Endothelial cell of umbilical vein (primary cell): ENCODE results near the gene LRRC23. TPM values are rescaled to one million over a fixed set of nuclear protein-coding genes. Genes with fewer than 3 reads are reported as not detected.

Source experiments
- BruUV-seq: library from RNA; stranded (reverse); fragments of 400-500 nt; replicated peaks from 2 replicates; lab custom pipeline; 2021; lab: Mats Ljungman, UMichigan
- CTCF ChIA-PET: fragments of 300-600, 350-600 bp; sonication (Branson Sonifier 250); formaldehyde crosslinking; loops from one replicate; lab custom pipeline; 2021; ENCODE audit warnings: antibody characterized with exemption, inconsistent platforms; lab: Charles Lee
- POLR2A ChIA-PET: fragments of 300-600, 350-600 bp; sonication (Branson Sonifier 250); formaldehyde crosslinking; loops from one replicate; lab custom pipeline; 2021; ENCODE audit warnings: antibody characterized with exemption, inconsistent platforms; lab: Charles Lee
- DNase-seq: peaks from one replicate; pipeline ENCODE4 v3.0.0-alpha.2; 2011; ENCODE audit warnings: low read depth, low spot score
- FAIRE-seq: peaks from 2 replicates; lab custom pipeline; 2011; peaks lifted over from hg19 to GRCh38; lab: Jason Lieb, UNC
- H2AFZ ChIP-seq: 2 replicates; pipeline ENCODE4 v1.6.0; 2012; ENCODE audit warnings: low read depth, low read length, control low read depth, inconsistent platforms
- H3K27ac ChIP-seq: 2 replicates; pipeline ENCODE4 v1.5.1; 2011; ENCODE audit warnings: low read depth, mild to moderate bottlenecking, control low read depth, low read length, moderate library complexity; ENCODE audit not compliant: insufficient read depth
- H3K27me3 ChIP-seq, 2 experiments: 2 replicates each; pipeline versions ENCODE4 v1.6.0 to v1.6.1; 2011; ENCODE audit warnings: low read length in 2 of 2, mixed read lengths in 1 of 2; ENCODE audit not compliant: control insufficient read depth in 2 of 2, insufficient read depth in 2 of 2
- H3K36me3 ChIP-seq, 2 experiments: 2 replicates in 1 of 2; 3 replicates in 1 of 2; pipeline ENCODE4 v1.5.1; 2011; ENCODE audit warnings: low read length in 2 of 2, mild to moderate bottlenecking in 1 of 2, moderate library complexity in 1 of 2; ENCODE audit not compliant: control insufficient read depth in 2 of 2, insufficient read depth in 2 of 2; ENCODE audit errors: extremely low read depth in 1 of 2
- H3K4me1 ChIP-seq: 3 replicates; pipeline ENCODE4 v1.5.1; 2011; ENCODE audit warnings: mild to moderate bottlenecking, low read length; ENCODE audit not compliant: control insufficient read depth, insufficient read depth; ENCODE audit errors: extremely low read depth
- H3K4me2 ChIP-seq: 2 replicates; pipeline ENCODE4 v1.6.1; 2011; ENCODE audit warnings: low read length, control low read depth, mixed read lengths; ENCODE audit not compliant: insufficient read depth
- H3K4me3 ChIP-seq, 3 experiments: fragments of 200-600 bp in 1 of 3; sonication (generic), shearing (Covaris generic) in 1 of 3; replicated peaks in 1 of 3; 2 replicates each; pipeline ENCODE4 v1.5.1; 2011 to 2016; ENCODE audit warnings: control low read depth in 3 of 3, low read length in 3 of 3, mild to moderate bottlenecking in 2 of 3, inconsistent platforms in 1 of 3, low read depth in 1 of 3, moderate library complexity in 1 of 3; ENCODE audit not compliant: insufficient read depth in 1 of 3
- H3K79me2 ChIP-seq: 2 replicates; pipeline ENCODE4 v1.6.0; 2012; ENCODE audit warnings: low read length, inconsistent platforms; ENCODE audit not compliant: control insufficient read depth, insufficient read depth
- H3K9ac ChIP-seq: replicated peaks from 2 replicates; pipeline ENCODE3; 2011; ENCODE audit warnings: low read length, control low read depth; ENCODE audit not compliant: insufficient read depth; ENCODE audit errors: extremely low read depth
- H3K9me1 ChIP-seq: replicated peaks from 3 replicates; pipeline ENCODE4 v1.6.0; 2011; ENCODE audit warnings: mild to moderate bottlenecking, low read length; ENCODE audit not compliant: control insufficient read depth, insufficient read depth; ENCODE audit errors: extremely low read depth
- H3K9me3 ChIP-seq: replicated peaks from 2 replicates; pipeline ENCODE4 v1.5.1; 2012; ENCODE audit warnings: low read length, inconsistent platforms; ENCODE audit not compliant: control insufficient read depth, insufficient read depth
- H4K20me1 ChIP-seq: replicated peaks from 2 replicates; pipeline ENCODE3; 2011; ENCODE audit warnings: mild to moderate bottlenecking, low read length; ENCODE audit not compliant: control insufficient read depth, insufficient read depth; ENCODE audit errors: extremely low read depth
- CTCF ChIP-seq, 2 donors: IDR thresholded peaks; 1 replicate in 1 of 2; 2 replicates in 1 of 2; pipeline ENCODE4 v1.5.1; 2011; ENCODE audit warnings: low read length in 2 of 2, mild to moderate bottlenecking in 2 of 2, moderate library complexity in 2 of 2, control low read depth in 1 of 2, inconsistent platforms in 1 of 2, low read depth in 1 of 2; ENCODE audit not compliant: insufficient read depth in 1 of 2; ENCODE audit errors: extremely low read depth in 1 of 2
- dilution Hi-C: fragments of 300-500 bp; cut with MboI; formaldehyde crosslinking; loops from one replicate; pipeline ENCODE4 v1.15.0; 2019; ENCODE audit warnings: low sequenced_read_pairs; ENCODE audit not compliant: extremely low pct_ligation_motif_present
- intact Hi-C: fragments of 100-400 bp; cut with micrococcal nuclease; formaldehyde crosslinking; loops from one replicate; pipeline ENCODE4 v1.10.0; 2022
- polyA plus RNA-seq, 4 experiments: library from polyadenylated mRNA; depleted of rRNA in 3 of 4; stranded (reverse) in 3 of 4; unstranded in 1 of 4; fragments of >200 nt; gene quantifications; 2 replicates each; pipeline versions ENCODE4 v1.2.1 to v1.2.3, GENCODE V29; 2011 to 2012; ENCODE audit warnings: missing spikeins in 1 of 4
- total RNA-seq: library from RNA; stranded (reverse); gene quantifications from 2 replicates; pipeline ENCODE4 v1.2.3, GENCODE V29; 2021

Gene LRRC23
- total and polyA plus RNA-seq, 2 donors (not counting 3 experiments of a cell fraction or from before 2014, with no cell fraction given) = 3.1 to 3.5 TPM

- H3K9ac ChIP-seq = no peak within 1 kb of the TSS
- H3K36me3 ChIP-seq = no peaks in the 10 kb centered on the region
- no peak for FAIRE-seq
These were observed 46.4 kb downstream of the LRRC23 start, which contains the start of gene PTPN6 for GRCh38 chr12:6950811-6951540. TSS of gene PTPN6 (plus strand) at chr12:6951356. CDS start at chr12:6951513, 157 bp downstream.

More at GRCh38 chr12:6950811-6951540, 46.4 kb downstream of the LRRC23 start, which contains the start of gene PTPN6:
- H3K27ac ChIP-seq = no peak within 1 kb of the TSS
- no peak within 1 kb of the TSS for H3K4me3 ChIP-seq
- H3K79me2 ChIP-seq = no peaks in the 10 kb centered on the region
- no peaks in the 10 kb centered on the region for H4K20me1 ChIP-seq
- CTCF ChIA-PET = interaction anchor here (0.6 to 1.2 kb wide), 2 partner anchors 11 to 13 kb away, joined by 3 to 5 read pairs; no protein-coding TSS in a partner anchor
- H3K4me2 ChIP-seq = no peak within 1 kb of the TSS
- no peak within 1 kb of the TSS for H2AFZ ChIP-seq
- no peaks in the 10 kb centered on the region for H3K9me1 ChIP-seq
- intact Hi-C loops (no loop called here), dilution Hi-C loops (no loop called here)
- no peaks in the 10 kb centered on the region for H3K27me3 ChIP-seq
- DNase-seq = no peak
- TF ChIP-seq CTCF (IDR thresholded peaks at IDR 0.05; ENCODE audit: extremely low read depth in 1 of 2, insufficient read depth in 1 of 2, low read depth in 1 of 2, low read length in 2 of 2) = no peak
- POLR2A ChIA-PET = no interaction called here
- H3K4me1 ChIP-seq = peaks cover 17% of the 10 kb centered on the region
- no peaks in the 10 kb centered on the region for H3K9me3 ChIP-seq
- no TSS peak for BruUV-seq
